ENCODE measurements around the gene TMEM252.

- TF ChIP-seq POLR2A (IDR thresholded peaks at IDR 0.05) (no peak), CTCF (IDR thresholded peaks at IDR 0.05) (no peak)
These were observed 18.6 kb downstream of the TMEM252 start for GRCh38 chr9:68522131-68522530.

All from right lobe of liver (tissue), 4 donors.